ENCODE data around the gene IL17RE. TPM values are rescaled to one million over a fixed set of nuclear protein-coding genes. Genes with fewer than 3 reads are reported as not detected.

The IL17RE gene
- total and polyA plus RNA-seq, 9 of the 15 experiments (the other 6 are each of a cell fraction or from before 2014, with no cell fraction given): 0.32 to 1.9 (median 0.51) TPM; not detected in 4

- TF ChIP-seq PRDM10 (IDR thresholded peaks at IDR 0.05; ENCODE audit: partially characterized antibody): no peak
- peak; percentile 80 for TF ChIP-seq C11orf30 (IDR thresholded peaks at IDR 0.05; ENCODE audit: low read depth)
- no peak for TF ChIP-seq ZNF124 (CRISPR knock-in tag; IDR thresholded peaks at IDR 0.05)
- TF ChIP-seq SMAD1 (IDR thresholded peaks at IDR 0.05; ENCODE audit: low read depth, low read length, partially characterized antibody): peak; percentile 27
- TF ChIP-seq STAT6 (CRISPR knock-in tag; IDR thresholded peaks at IDR 0.05): peak; percentile 15; the same call in 1 of the 2 replicates
- peak; percentile 83; the same call in 1 of the 2 replicates for TF ChIP-seq SRSF3 (IDR thresholded peaks at IDR 0.05; ENCODE audit: insufficient read depth, low read length)
- TF ChIP-seq LCOR (CRISPR knock-in tag; IDR thresholded peaks at IDR 0.05): peak; percentile 48; the same call in 1 of the 2 replicates
- TF ChIP-seq TFAP4 (CRISPR knock-in tag; IDR thresholded peaks at IDR 0.05; ENCODE audit: borderline replicate concordance): peak; percentile 75; the same call in 1 of the 2 replicates
- peak; percentile 89 for TF ChIP-seq U2AF1 (optimal IDR thresholded peaks at IDR 0.05; ENCODE audit: low read depth, low read length)
- 0 out of 2 replicates have a peak, but pooled peaks have one; percentile 16 for TF ChIP-seq ELF4 (CRISPR knock-in tag; IDR thresholded peaks at IDR 0.05)
- TF ChIP-seq SP1 (CRISPR knock-in tag; IDR thresholded peaks at IDR 0.05): peak; percentile 15
- 0 out of 2 replicates have a peak, but pooled peaks have one; percentile 2 for TF ChIP-seq SMC3 (conservative IDR thresholded peaks at IDR 0.05; ENCODE audit: insufficient read depth, low read depth, low read length)
- TF ChIP-seq ZNF431 (CRISPR knock-in tag; IDR thresholded peaks at IDR 0.05): peak; percentile 58
- TF ChIP-seq E2F5 (CRISPR knock-in tag; IDR thresholded peaks at IDR 0.05): peak; percentile 82; the same call in 1 of the 2 replicates
- peak; percentile 50; the same call in 1 of the 2 replicates for TF ChIP-seq CTBP1 (IDR thresholded peaks at IDR 0.05; ENCODE audit: borderline replicate concordance)
- peak; percentile 78 for TF ChIP-seq CHD1 (IDR thresholded peaks at IDR 0.05; ENCODE audit: low read length)
- no peak for TF ChIP-seq ZKSCAN8 (CRISPR knock-in tag; IDR thresholded peaks at IDR 0.05)
- peak; percentile 10; the same call in 1 of the 2 replicates for TF ChIP-seq NR1H2 (CRISPR knock-in tag; IDR thresholded peaks at IDR 0.05)
- no peak for TF ChIP-seq ZNF57 (CRISPR knock-in tag; IDR thresholded peaks at IDR 0.05)
Measured at GRCh38 chr3:9890249-9891071, 12.2 kb upstream of the IL17RE start, which contains the start of gene JAGN1 (continued).

Measured in K562 (cell line).